WTC11 (cell line): ENCODE results near the gene THSD4.

Experiments used
- CTCF ChIP-seq: fragments of 200-600 bp; IDR thresholded peaks from 2 replicates; pipeline ENCODE4 v1.8.0; 2022; ENCODE audit warnings: antibody characterized with exemption
- ELF4 ChIP-seq: sonication (generic); formaldehyde crosslinking; IDR thresholded peaks from 2 replicates; pipeline ENCODE4 v1.8.1; 2022; ENCODE audit warnings: low read depth, mild to moderate bottlenecking, moderate library complexity, missing genetic modification reagents
- FOXP1 ChIP-seq: sonication (generic); formaldehyde crosslinking; IDR thresholded peaks from 2 replicates; pipeline ENCODE4 v1.8.0; 2022; ENCODE audit warnings: missing genetic modification reagents, mild to moderate bottlenecking, moderate library complexity, borderline replicate concordance
- NR3C1 ChIP-seq: sonication (generic); formaldehyde crosslinking; conservative IDR thresholded peaks from 2 replicates; pipeline ENCODE4 v1.8.1; 2023; ENCODE audit warnings: low read depth, mild to moderate bottlenecking, missing genetic modification reagents
- ZBTB21 ChIP-seq: sonication (generic); formaldehyde crosslinking; IDR thresholded peaks from 2 replicates; pipeline ENCODE4 v1.8.1; 2023; ENCODE audit warnings: mild to moderate bottlenecking, missing genetic modification reagents, borderline replicate concordance

GRCh38 chr15:71290881-71291635 is 175.8 kb downstream of the THSD4 start:
- TF ChIP-seq ELF4 (CRISPR knock-in tag) (no peak), ZBTB21 (CRISPR knock-in tag) (no peak), CTCF (no peak), NR3C1 (CRISPR knock-in tag) (no peak), FOXP1 (CRISPR knock-in tag) (no peak)
